ENCODE results near the gene PDE7B. TPM values are rescaled to one million over a fixed set of nuclear protein-coding genes. Genes with fewer than 3 reads are reported as not detected.

PDE7B gene
- total RNA-seq, 1 donor from 2014 or later = 18.7 TPM

DNA sequence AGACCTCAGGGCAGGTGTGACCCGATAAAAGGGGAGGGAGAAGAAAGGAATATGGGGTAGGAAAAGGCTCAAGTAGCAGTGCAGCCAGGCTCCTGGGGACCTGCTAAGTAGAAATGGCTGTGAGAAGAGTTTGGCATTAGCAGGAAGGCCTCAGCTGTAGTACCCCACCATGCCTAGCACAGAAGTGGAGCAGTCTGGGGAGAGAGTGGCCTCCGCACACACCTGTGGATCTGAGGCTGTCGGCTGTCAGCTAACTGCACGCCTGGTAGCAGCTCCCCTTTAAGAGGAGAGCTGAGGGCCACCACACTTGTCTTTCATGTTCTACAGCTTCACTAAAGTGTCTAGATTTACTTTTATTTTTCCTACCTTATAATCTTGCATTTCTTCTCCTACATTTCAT, 24.6 kb downstream of the PDE7B start:
- DNase-seq (ENCODE audit: missing footprints) = peak; percentile 33
- intact Hi-C loops (cut with DNase I) = no loop called here
- ATAC-seq = no peak

DNA sequence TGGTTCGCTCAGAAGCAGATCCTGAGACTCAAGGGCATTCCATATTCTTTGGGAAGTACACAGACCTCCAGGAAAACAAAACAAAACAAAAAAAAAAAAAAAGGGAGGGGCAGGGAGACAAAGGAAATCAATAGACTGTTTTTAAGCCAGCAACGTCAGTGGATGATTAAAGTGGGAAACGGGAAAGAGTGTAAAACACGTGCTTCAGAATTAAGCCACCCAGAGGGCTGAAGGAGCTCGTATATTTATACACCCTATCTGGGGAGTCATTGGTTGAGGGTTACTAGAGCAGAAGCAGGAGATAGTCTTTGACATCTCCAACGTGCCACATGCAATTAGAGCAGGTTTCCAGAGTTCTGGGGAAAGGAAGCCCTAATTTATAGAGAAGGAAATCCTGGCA, 26.2 kb downstream of the PDE7B start:
- no peak for DNase-seq (ENCODE audit: missing footprints)
- no peak for ATAC-seq

DNA sequence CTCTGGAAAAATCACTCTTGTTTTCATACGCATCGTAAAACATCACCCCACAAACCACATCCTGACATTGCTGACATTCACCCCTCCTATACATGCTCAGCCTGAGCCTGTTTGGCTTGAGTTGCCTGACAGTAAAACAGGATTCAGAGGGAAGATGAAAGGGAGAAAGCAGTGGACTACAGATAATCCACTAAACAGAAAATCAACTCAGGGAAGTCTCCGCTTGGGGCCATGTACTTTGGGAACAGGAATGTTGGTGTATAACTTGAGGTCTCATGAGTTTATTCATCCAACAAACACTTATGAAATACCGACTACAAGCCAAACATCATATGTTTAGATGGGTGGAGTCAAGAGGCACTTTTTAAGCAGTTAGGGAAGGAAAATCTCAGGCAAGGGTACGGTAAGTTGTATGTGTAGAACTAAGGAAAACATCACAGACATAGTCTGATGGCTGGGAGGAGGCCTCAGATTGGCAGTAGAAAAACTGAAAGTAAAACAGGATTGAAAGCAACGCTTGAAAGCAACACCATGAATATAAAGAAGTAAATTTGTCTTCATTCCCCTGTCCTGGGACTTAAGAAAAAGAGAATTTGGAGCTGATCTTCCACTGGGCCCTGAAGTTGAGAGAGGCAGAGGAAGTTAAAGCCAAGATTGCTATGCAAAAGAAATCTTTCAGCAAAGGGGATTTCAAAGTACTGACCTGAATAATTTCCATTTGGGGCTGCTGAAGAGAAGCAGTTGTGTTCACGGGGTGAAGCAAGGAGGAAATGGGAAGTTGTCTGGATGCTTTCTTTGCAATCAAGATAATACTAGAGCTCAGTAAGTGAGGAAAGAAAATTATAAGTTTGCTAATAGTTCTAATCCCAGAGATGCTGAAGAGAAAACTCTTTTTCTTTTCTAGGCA, 28.8 kb downstream of the PDE7B start:
- intact Hi-C loops (cut with DNase I) = no loop called here
- ATAC-seq (peak; percentile 13), DNase-seq (ENCODE audit: missing footprints) (no peak)

More for the DNA sequence above, 26.2 kb downstream of the PDE7B start:
- intact Hi-C loops (cut with DNase I) = no loop called here

DNA sequence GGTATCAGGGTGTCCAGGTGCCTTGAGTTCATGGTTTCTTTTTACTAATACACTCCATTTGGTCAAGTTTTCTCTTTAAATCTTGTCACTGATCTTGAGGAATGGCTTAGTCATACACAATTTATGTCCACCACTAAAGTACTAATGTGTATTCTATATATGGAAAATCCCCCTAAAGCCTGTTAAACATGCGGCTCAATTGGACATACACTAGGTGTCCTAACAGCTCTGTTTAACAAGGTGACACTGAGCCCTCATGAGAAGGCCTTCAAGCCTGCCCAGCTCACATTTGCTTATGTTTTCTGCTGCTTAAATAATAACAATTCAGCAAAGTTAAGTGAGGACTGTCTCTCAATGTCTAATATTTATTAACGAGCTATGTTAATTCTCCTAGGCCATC, 31.5 kb downstream of the PDE7B start:
- ATAC-seq (no peak), DNase-seq (ENCODE audit: missing footprints) (no peak)
- intact Hi-C loops (cut with DNase I) = no loop called here

DNA sequence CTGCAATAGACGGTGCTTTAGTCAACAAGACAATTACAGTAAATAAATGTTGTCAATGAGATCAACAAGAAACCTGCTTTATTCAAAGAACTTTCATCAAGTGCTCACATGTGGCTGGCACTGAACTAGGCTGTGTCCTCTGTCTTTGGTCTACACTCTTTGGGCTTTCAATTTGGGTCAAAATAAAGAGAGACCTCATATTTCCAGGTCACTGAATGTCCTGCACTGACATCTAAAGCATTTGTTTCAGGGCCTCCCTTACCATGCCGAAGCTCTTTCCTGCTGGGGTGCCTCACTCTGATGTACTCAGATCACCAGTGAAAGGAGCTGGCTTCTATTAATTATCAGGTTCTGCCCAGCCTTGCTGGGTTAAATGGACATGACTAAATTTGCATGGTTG, 32.0 kb downstream of the PDE7B start:
- ATAC-seq (no peak), DNase-seq (ENCODE audit: missing footprints) (no peak)

DNA sequence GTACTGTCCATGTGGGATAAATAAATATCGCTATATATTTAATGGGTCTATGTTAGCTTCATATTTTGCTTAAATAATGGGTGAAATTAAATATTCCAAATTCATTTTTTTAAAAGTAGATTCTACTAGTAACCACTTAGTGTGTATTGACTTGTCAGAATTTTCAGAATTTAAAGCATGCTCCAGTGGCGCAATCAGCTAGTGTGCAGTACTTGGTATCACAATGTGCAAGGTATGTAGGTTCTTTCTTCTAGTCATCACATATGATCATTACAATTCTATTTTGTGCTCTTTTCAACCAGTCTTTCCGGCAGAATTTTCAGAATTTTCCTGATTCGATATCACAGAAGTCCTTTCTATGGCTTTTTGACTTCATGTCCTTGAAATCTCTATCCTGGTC, 32.6 kb downstream of the PDE7B start:
- intact Hi-C loops (cut with DNase I) = no loop called here
- DNase-seq (ENCODE audit: missing footprints) = no peak
- ATAC-seq = no peak

More for the DNA sequence above, 32.0 kb downstream of the PDE7B start:
- intact Hi-C loops (cut with DNase I) = no loop called here

DNA sequence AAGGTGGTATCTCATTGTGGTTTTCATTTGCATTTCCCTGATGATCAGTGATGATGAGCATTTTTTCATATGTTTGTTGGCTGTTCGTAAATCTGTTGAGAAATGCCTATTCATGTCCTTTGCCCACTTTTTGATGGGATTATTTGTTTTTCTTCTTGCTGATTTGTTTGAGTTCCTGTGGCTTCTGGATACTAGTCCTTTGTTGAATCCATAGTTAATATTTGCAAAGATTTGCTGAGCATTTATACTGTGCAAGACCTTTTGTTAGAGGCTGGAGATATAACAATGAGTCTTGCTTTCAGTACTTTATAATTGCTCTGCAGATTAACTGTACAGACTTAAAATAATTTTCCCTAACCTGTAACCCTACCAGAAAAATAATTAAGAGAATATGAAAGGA, 35.6 kb downstream of the PDE7B start:
- ATAC-seq = no peak
- DNase-seq (ENCODE audit: missing footprints) = no peak
- intact Hi-C loops (cut with DNase I) = no loop called here

DNA sequence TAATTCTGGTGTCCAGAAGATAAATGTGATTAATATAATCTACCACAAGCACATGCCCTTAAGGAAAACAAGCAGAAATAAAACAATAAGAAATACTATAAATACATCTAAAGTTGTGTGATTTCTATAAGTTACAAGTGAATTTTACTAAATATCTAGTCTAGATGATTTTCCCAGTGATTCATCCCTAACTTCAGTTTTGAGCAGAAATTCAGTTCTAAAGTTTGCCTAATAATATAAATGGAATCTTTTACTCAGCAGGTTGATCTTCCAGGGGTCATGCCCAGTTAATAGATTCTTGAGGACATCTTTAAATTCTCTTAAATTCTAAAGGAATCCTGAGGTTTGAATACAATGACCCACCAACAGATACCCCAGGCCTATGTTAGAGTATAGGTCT, 37.3 kb downstream of the PDE7B start:
- DNase-seq (ENCODE audit: missing footprints) = no peak
- intact Hi-C loops (cut with DNase I) = no loop called here
- ATAC-seq = no peak

DNA sequence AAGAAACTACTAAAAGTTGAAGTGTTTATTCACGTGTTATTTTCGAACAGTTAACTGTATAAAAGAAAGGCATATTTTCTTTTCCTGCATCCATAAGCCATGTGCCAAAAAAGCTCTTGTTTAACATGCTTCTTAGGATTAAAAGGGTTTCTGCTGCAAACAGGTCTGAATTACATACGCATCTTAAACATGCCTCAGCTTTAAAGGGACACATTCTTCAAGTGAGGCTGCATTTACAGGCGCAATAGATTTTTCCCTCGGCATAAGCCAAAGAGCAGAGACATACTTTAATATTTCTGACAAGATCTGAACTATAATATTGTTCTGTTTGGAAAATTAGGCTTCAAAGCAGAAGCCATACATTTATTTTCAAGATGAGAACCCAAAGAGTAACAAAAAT, 39.4 kb downstream of the PDE7B start:
- DNase-seq (ENCODE audit: missing footprints) (no peak), ATAC-seq (no peak)
- intact Hi-C loops (cut with DNase I) = no loop called here

DNA sequence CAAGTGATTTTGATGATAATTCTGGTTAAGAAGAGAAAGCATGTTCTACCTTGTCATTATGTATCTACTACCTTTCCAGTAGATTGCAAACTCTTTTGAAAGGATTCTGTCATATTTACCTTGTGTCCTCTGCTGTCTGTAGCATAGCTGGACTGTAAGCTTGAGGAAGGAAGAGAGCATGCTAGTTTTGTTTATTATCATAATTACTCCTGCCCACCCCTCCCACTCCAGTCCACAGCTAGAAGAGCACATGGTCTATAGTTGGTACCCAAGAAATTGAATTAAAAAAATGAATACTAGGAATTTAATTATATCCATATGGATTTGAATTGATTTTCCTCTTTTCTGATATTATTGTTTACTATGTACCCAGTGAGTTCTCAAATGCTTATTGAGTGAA, 40.2 kb downstream of the PDE7B start:
- no peak for ATAC-seq
- DNase-seq (ENCODE audit: missing footprints) = no peak
- intact Hi-C loops (cut with DNase I) = no loop called here

DNA sequence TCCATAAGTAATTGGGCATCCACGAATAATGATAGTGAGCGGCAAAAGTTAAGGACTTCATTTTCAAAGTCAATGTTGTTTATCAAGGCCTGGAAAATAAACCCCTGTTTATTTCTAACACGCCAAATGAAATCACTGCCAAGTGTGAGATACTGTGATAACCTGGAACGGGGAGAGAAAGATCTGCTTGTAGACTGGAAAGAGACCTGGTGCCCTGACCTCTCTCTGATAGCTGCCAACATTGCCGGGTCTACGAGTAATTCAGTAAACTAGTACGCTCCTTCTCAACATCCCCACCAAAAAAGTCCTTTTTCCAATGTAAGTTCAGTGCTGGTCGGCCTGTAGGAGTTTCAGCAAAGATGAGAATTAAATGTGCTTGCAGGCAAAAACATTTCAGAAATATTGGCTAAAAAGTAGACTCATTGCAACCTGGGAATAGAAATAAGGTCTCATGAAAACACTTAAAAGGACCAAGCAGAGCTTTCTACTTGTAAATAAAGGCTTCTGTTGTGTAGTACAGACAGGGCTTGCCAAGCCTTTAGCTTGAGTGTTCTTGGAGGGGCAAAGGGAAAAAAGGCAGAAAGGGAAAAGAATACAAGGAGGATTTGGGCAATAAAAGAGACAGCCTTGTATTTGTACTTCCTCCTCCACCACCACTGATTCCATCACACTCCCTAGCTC, 43.9 kb downstream of the PDE7B start:
- DNase-seq (ENCODE audit: missing footprints) = no peak
- no peak for ATAC-seq
- intact Hi-C loops (cut with DNase I) = no loop called here

DNA sequence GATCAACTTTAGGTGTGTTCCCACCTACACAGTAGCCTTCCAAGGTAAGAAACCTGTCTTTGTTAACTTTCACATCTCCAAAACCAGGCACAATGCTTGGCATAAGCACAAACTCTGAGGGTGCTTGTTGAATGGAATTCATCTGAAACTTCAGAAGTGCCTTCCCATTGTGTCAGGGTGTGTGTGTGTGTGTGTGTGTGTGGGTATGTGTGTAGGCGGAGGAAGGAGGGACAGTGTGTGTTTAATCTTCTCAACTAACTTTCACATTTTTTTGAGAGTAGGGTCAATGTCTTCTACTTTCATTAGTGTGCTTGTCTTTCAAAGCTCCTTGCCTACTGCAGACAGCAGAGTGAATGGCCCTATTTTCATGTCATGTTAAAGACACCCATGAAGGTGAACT, 45.6 kb downstream of the PDE7B start:
- DNase-seq (ENCODE audit: missing footprints) = no peak
- intact Hi-C loops (cut with DNase I) = no loop called here
- ATAC-seq = no peak

DNA sequence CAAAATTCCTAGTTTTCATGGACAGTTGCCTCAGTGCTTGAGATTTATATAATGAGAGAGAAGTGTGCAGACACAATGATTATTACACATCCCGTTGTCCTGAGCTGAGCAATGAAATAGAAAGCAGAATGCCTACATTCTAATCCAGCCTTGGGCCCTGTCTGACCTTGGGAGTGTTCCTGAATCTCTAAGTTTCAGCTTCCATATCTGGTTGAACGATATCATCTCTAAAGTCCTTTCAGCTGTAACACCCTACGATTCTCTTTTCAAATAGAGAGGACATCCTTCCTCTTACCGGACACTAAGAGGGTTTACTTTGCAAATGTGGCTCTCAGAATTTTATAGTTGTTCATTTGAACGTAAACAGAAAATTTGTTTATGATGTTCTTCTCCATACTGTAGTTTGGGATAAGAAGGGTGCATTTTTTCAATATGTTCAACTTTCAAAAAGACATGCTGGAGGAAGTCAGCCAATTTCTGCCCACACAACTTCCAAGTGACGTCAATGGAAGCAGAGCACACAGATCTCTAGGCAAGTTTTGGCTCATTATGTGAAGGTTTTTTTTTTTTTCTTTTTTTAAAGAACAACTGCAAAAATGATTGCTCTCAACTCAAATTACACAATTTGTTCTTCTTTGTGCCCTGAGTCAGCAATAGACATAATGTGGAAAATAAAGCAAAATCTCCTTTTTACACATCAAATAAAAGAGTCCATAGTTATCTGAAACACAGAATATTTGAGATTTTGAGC, 50.4 kb downstream of the PDE7B start:
- ATAC-seq (peak; percentile 85), DNase-seq (ENCODE audit: missing footprints) (no peak)
- intact Hi-C loops (cut with DNase I) = loop anchor here (5.0 kb wide), 1 partner anchor 50 kb away; the partner anchor contains the start of gene PDE7B

DNA sequence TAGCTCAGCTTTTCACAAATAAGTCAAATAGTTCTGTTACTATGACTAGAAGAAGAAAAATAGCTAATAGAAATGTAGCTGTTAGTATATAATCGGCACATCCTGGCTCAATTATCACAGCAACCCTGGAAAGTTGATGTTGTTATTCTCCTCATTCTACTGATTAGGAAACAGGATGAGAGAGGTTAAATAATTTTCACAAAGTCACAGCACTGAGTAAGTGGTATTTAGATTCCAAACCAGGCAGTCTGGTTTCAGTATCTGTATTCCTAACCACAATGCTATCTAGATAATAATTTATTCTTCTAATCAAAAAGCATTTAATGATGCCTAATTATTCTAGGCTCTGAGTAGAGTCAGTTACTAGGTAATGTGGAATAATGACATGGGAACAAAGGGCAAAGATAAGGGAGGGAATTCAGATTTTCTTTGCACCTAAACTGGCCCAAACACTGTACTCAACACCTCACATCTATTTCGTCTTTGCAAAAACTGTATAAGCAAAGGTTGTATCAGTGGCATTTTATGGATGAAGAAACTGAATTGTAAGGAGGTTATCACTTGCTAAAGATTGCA, 51.3 kb downstream of the PDE7B start:
- intact Hi-C loops (cut with DNase I) = loop anchor here (5.0 kb wide), 1 partner anchor 51 kb away; the partner anchor contains the start of gene PDE7B
- DNase-seq (ENCODE audit: missing footprints) = no peak
- ATAC-seq = no peak

DNA sequence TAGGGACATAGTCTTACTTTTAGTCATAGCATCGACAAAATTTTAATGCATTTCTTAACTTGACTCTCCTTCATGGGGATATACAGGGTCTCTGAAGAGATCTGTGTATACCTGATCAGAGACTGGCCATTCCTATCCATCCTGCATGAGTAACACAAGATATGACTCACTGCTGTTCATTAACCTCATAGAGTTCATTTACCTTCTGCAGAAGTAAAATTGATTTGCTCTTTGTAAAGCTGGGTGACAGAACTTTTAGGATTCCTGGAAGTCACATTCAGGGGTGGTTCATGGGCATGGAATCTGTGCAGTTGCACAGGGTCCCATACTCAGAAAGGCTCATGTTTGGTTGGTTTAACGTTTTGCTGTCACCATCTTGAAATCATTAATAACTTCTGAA, 53.2 kb downstream of the PDE7B start:
- ATAC-seq (no peak), DNase-seq (ENCODE audit: missing footprints) (no peak)
- intact Hi-C loops (cut with DNase I) = loop anchor here (5.0 kb wide), 1 partner anchor 52 kb away; the partner anchor contains the start of gene PDE7B

DNA sequence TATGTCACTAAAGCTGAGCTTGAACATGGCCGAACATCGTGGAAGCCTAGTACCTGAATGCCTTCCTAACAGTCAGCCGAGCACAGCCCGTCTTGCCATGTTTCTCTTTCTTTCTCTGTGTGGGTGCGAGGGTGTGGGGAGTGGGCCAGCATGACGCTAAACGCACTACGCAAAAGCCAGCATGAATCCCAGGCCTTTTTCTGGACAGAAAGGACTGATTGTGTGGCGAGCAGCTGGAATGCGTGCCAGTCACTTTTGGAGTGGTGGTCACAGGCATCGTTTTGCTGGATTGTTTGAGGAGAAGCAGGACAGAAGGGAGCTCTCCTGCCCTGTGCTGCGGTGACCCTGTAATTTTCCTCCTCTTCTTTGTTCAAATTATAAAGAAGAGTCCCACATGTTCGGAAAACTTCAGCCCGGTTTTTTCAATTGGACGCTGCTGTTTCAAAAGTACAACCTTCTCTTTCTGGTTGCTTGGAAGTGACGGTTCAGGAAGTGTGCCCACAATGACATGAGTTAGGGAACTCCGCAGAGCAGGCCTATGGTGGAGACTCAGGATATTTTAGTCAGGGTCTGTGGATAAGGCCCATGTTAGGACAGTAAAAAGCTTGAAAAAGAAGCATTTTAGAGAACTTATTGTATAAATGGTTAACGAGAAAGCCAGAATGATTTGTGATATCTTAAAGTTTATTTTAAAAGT, 54.3 kb downstream of the PDE7B start:
- intact Hi-C loops (cut with DNase I) = no loop called here
- no peak for DNase-seq (ENCODE audit: missing footprints)
- ATAC-seq = no peak

DNA sequence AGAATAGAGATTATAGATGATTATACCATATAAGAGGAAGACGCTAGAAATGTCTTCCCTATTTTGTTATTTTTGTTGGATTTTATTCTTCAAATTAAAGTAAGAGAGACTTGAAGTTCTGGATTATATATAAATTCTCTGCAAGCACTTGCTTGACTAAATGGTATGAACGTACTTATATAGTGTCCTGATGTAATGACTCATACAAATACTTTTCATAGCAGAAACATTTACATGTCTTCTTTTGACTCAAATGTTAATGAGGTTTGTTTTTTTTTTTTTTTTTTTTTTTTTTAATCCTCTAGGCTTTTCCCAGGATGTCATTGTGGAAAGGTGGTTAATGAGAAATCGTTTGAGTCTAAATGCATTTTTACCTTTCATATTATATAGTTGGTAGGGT, 55.0 kb downstream of the PDE7B start:
- DNase-seq (ENCODE audit: missing footprints) (no peak), ATAC-seq (no peak)
- intact Hi-C loops (cut with DNase I) = no loop called here

DNA sequence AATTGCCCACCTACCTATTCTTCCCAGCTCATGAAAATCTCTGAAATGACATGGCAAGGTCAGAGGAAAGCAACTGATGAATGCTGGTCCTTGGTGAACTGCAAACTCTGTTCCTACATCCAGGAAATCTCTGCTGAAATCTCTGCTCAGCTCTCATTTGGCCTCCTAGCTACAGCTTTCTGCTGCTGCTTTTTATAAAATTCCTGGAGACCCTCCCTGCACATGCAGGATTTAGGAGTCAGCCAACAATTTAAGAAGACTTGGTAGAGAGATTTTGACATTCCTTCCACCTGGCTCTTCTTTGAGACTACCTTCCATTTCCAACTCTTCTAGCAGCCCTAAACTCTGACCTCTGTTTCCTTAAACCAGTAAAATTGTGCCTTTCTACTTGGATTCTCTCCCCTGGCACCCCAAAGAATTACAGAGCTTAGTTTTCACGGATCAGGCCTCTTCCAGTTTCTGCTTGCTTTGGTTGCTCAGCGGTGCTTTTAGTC, 55.5 kb downstream of the PDE7B start:
- intact Hi-C loops (cut with DNase I) = no loop called here
- no peak for ATAC-seq
- DNase-seq (ENCODE audit: missing footprints) = no peak

Data from Right ventricle myocardium inferior (tissue), 1 donor.